BLaER1 (cell line): ENCODE measurements around the gene PIGB.
"Not testable (repeated sequence)": the region's sequence is repeated elsewhere in the genome, so short reads cannot be mapped to it uniquely, and the experiment has no call there.

Source experiments
- H3K27ac ChIP-seq: shearing (Covaris generic); formaldehyde crosslinking; 2 replicates; pipeline ENCODE4 v1.8.1; 2022
- H3K27me3 ChIP-seq: shearing (Covaris generic); formaldehyde crosslinking; 2 replicates; pipeline ENCODE4 v1.8.1; 2022
- H3K36me3 ChIP-seq: shearing (Covaris generic); formaldehyde crosslinking; 2 replicates; pipeline ENCODE4 v1.8.1; 2022
- H3K4me1 ChIP-seq: shearing (Covaris generic); formaldehyde crosslinking; 2 replicates; pipeline ENCODE4 v1.8.1; 2022
- H3K4me2 ChIP-seq: shearing (Covaris generic); formaldehyde crosslinking; 2 replicates; pipeline ENCODE4 v1.8.1; 2022
- H3K4me3 ChIP-seq: shearing (Covaris generic); formaldehyde crosslinking; 2 replicates; pipeline ENCODE4 v1.8.1; 2022
- H3K9ac ChIP-seq: shearing (Covaris generic); formaldehyde crosslinking; 2 replicates; pipeline ENCODE4 v1.8.1; 2022
- H3K9me3 ChIP-seq: shearing (Covaris generic); formaldehyde crosslinking; 2 replicates; pipeline ENCODE4 v1.8.1; 2022
- H4K20me1 ChIP-seq: shearing (Covaris generic); formaldehyde crosslinking; 2 replicates; pipeline ENCODE4 v1.8.1; 2022
- Cebpa-rat ChIP-seq: shearing (Covaris generic); IDR thresholded peaks from 2 replicates; pipeline ENCODE4 v1.8.1; 2022

Gene PIGB

DNA sequence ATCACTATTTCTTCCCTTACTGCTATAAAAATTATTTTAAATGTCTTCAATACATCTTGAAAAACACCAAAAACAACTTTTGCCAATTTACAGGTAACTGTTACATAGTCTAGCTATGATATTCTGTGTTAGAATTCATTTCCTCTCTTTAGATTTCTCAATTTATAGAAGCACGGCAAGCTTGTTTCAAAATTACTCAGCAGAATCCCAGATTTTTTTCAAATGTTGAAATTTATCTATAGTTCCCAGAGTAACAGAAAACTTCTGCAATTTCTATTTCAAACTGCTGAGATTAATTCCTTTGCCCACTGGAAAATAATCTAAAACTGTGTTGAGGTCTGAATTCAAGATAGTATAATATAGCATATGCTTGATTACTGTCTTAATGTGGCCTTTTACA, 48.0 kb downstream of the PIGB start:
- Histone ChIP-seq H3K4me2 (no peak overlapping the region), H3K27me3 (no peaks in the 10 kb centered on the region), H3K36me3 (peaks cover 27% of the 10 kb centered on the region), H3K27ac (no peak overlapping the region), H3K9me3 (no peaks in the 10 kb centered on the region), H3K4me1 (peaks cover under 1% of the 10 kb centered on the region), H3K4me3 (no peak overlapping the region), H4K20me1 (no peaks in the 10 kb centered on the region), H3K9ac (no peak overlapping the region)
- no peak for TF ChIP-seq Cebpa-rat

GRCh38 chr15:55372701-55373440, 53.8 kb downstream of the PIGB start:
- Histone ChIP-seq H3K4me2 (peak overlapping the region; percentile 60), H3K27ac (peak overlapping the region; percentile 29; the same call in 1 of the 2 replicates), H3K27me3 (no peaks in the 10 kb centered on the region), H3K4me3 (no peak overlapping the region), H3K9me3 (no peaks in the 10 kb centered on the region), H3K4me1 (peaks cover 16% of the 10 kb centered on the region), H3K9ac (no peak overlapping the region), H3K36me3 (peaks cover 34% of the 10 kb centered on the region), H4K20me1 (no peaks in the 10 kb centered on the region)
- TF ChIP-seq Cebpa-rat, result no peak

- no peak overlapping the region for H3K4me3 ChIP-seq
- no peaks in the 10 kb centered on the region for H3K4me1 ChIP-seq
- no peaks in the 10 kb centered on the region for H3K27me3 ChIP-seq
- peaks cover 23% of the 10 kb centered on the region for H3K9me3 ChIP-seq
- no peak overlapping the region for H3K27ac ChIP-seq
- H3K4me2 ChIP-seq, result no peak overlapping the region
- H3K9ac ChIP-seq, result no peak overlapping the region
- TF ChIP-seq Cebpa-rat, result no peak
- no peaks in the 10 kb centered on the region for H4K20me1 ChIP-seq
- H3K36me3 ChIP-seq, result peaks cover 34% of the 10 kb centered on the region
These were observed 60.1 kb downstream of the PIGB start for GRCh38 chr15:55379095-55379494.

DNA sequence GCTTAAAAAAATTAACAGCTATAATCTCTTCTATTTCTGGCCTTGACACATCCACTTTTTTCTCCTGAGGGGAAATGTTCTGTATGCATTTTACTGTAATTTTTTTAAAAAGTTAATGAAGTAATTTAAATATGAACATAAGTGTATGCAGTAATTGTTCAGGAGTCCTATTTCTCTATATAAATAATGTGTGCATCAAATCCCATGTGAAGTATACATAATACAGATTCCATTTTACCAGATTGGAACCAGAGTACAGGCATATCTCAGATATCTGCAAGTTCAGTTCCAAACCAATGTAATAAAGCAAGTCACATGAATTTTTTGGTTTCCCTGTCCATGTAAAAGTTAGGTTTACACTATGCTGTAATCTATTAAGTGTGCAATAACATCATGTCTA, 62.6 kb downstream of the PIGB start:
- no peaks in the 10 kb centered on the region for H3K4me1 ChIP-seq
- no peaks in the 10 kb centered on the region for H4K20me1 ChIP-seq
- no peak for TF ChIP-seq Cebpa-rat
- H3K4me3 ChIP-seq, result no peak overlapping the region
- H3K27ac ChIP-seq, result no peak overlapping the region
- no peak overlapping the region for H3K4me2 ChIP-seq
- peaks cover 39% of the 10 kb centered on the region for H3K36me3 ChIP-seq
- H3K9ac ChIP-seq, result no peak overlapping the region
- H3K9me3 ChIP-seq, result peaks cover 28% of the 10 kb centered on the region
- no peaks in the 10 kb centered on the region for H3K27me3 ChIP-seq

- Histone ChIP-seq H3K9me3 (peaks cover 28% of the 10 kb centered on the region), H3K4me3 (no peak overlapping the region), H3K4me2 (no peak overlapping the region), H3K27me3 (no peaks in the 10 kb centered on the region), H3K4me1 (no peaks in the 10 kb centered on the region), H3K27ac (no peak overlapping the region), H3K9ac (no peak overlapping the region), H4K20me1 (no peaks in the 10 kb centered on the region), H3K36me3 (peaks cover 44% of the 10 kb centered on the region)
- TF ChIP-seq Cebpa-rat, result no peak
These were observed 64.7 kb downstream of the PIGB start for GRCh38 chr15:55383687-55384086.

DNA sequence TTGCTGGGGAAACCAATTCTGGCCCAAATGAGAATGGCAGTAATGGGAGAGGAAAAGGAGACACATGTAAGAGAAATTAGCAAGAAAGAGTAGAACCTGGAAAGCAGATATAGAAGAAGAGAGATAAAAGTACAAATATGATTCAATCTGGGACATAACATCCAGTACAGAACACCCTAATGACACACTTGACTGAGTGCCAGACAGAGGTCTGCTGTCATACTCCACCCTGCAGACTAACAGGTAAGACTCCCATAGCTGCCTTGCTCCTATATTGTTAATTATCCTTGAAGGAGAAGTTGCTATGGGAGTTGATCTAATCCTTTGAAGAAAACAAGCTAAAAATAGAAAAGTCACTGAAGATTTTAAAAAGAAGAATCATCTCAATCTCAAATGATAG, 68.0 kb downstream of the PIGB start:
- Histone ChIP-seq H3K4me2 (no peak overlapping the region), H3K36me3 (peaks cover 40% of the 10 kb centered on the region), H3K9ac (no peak overlapping the region), H4K20me1 (no peaks in the 10 kb centered on the region), H3K27ac (no peak overlapping the region), H3K9me3 (peaks cover 20% of the 10 kb centered on the region), H3K27me3 (no peaks in the 10 kb centered on the region), H3K4me1 (no peaks in the 10 kb centered on the region), H3K4me3 (no peak overlapping the region)
- TF ChIP-seq Cebpa-rat, result no peak

DNA sequence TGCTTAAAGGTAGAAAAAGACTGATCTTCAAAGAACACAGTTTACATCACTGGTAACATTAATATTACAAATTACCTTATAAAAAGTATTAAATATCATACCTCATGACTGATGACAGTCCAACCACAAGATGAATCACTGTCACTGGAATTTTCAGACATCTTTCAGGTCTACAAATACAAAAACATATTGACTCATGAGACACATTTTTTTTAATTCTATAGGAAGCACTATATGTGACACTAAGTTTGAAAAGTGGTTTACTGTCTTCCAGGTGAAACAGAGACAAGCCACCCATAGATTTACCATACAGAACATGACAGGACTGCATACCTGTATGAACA, 70.2 kb downstream of the PIGB start:
- Histone ChIP-seq H3K36me3 (peaks cover 29% of the 10 kb centered on the region), H3K9ac (no peak overlapping the region), H3K4me2 (no peak overlapping the region), H3K9me3 (peaks cover 21% of the 10 kb centered on the region), H3K27ac (no peak overlapping the region), H3K4me3 (no peak overlapping the region), H3K4me1 (no peaks in the 10 kb centered on the region), H4K20me1 (no peaks in the 10 kb centered on the region), H3K27me3 (no peaks in the 10 kb centered on the region)
- no peak for TF ChIP-seq Cebpa-rat

DNA sequence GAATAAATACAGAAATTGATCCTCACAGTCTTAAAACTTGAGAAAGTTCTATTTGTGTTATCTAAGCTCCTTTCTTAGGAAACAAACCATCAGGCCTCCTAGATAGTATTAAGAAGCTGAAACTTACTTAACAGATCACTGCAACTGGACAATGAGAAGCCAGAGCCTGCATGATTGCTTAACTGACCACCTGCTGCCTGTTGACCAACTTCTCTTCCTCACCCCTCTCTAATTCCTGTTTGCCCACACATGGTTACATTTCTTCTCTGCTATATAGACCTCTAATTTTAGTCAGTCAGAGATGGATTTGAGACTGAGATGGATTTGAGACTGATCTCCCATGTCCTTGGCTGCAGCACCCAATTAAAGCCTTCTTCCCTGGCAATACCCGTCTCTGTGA, 75.7 kb downstream of the PIGB start:
- H3K9ac ChIP-seq, result no peak overlapping the region
- H3K27me3 ChIP-seq, result no peaks in the 10 kb centered on the region
- H3K4me2 ChIP-seq, result no peak overlapping the region
- no peak overlapping the region for H3K4me3 ChIP-seq
- peaks cover 26% of the 10 kb centered on the region for H3K36me3 ChIP-seq
- no peaks in the 10 kb centered on the region for H4K20me1 ChIP-seq
- peaks cover 47% of the 10 kb centered on the region for H3K9me3 ChIP-seq
- TF ChIP-seq Cebpa-rat, result no peak
- no peaks in the 10 kb centered on the region for H3K4me1 ChIP-seq
- H3K27ac ChIP-seq, result no peak overlapping the region

GRCh38 chr15:55398243-55398642, 79.2 kb downstream of the PIGB start:
- no peaks in the 10 kb centered on the region for H3K27me3 ChIP-seq
- H3K4me1 ChIP-seq, result peaks cover 7% of the 10 kb centered on the region
- TF ChIP-seq Cebpa-rat, result no peak
- peaks cover 27% of the 10 kb centered on the region for H3K36me3 ChIP-seq
- H3K4me3 ChIP-seq, result no peak overlapping the region
- peaks cover 39% of the 10 kb centered on the region for H3K9me3 ChIP-seq
- no peaks in the 10 kb centered on the region for H4K20me1 ChIP-seq
- H3K9ac ChIP-seq, result no peak overlapping the region
- H3K4me2 ChIP-seq, result no peak overlapping the region
- no peak overlapping the region for H3K27ac ChIP-seq

GRCh38 chr15:55400050-55400449, 81.0 kb downstream of the PIGB start:
- not testable (repeated sequence) for H3K27me3 ChIP-seq, H4K20me1 ChIP-seq, H3K4me2 ChIP-seq, H3K27ac ChIP-seq, H3K4me3 ChIP-seq, H3K9ac ChIP-seq
- Histone ChIP-seq H3K36me3 (peaks cover 17% of the 10 kb centered on the region; the same call in 1 of the 2 replicates), H3K4me1 (peaks cover 23% of the 10 kb centered on the region), H3K9me3 (peaks cover 21% of the 10 kb centered on the region)

GRCh38 chr15:55401786-55402246, 82.8 kb downstream of the PIGB start:
- no peaks in the 10 kb centered on the region for H3K27me3 ChIP-seq
- peaks cover 11% of the 10 kb centered on the region for H3K9me3 ChIP-seq
- no peak for TF ChIP-seq Cebpa-rat
- no peak overlapping the region for H3K27ac ChIP-seq
- H3K36me3 ChIP-seq, result peaks cover 17% of the 10 kb centered on the region; the same call in 1 of the 2 replicates
- no peak overlapping the region for H3K4me3 ChIP-seq
- no peak overlapping the region for H3K9ac ChIP-seq
- H4K20me1 ChIP-seq, result no peaks in the 10 kb centered on the region
- H3K4me1 ChIP-seq, result peaks cover 31% of the 10 kb centered on the region
- H3K4me2 ChIP-seq, result no peak overlapping the region
